ENCODE results near the gene HAPSTR1.

The HAPSTR1 gene

DNA sequence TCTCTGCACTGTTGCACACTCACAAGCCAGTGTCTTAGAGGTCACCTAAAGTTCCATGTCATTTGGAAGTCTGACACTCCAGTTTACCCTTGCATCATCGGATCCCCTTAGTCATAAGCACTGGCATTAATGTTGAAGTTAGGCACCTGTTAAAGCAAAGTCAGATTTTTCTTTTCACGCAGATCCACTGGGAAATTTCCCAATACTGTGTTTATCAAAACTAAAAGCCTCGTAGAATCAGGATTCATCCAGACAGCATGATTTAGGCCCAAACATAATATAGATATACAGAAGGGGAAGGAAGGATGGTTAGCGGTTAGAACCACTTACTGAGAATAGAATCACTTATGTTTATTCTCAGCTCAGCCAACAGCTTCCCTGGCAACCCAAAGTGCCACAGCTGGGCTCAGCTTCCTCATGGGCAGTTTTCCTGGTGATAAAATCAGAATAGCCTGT lies 30.1 kb upstream of the HAPSTR1 start:
- H3K4me1 ChIP-seq: peaks cover 32 to 73% (median 54%) of the 10 kb centered on the region in 10 experiments
- peak in 5 of 11 experiments; percentile 22 to 73 (median 41); a peak in 4 of 22 replicates for TF ChIP-seq Cebpa-rat (IDR thresholded peaks at IDR 0.05)
- H3K4me2 ChIP-seq: peak overlapping the region; percentile 73 to 98 (median 86)
- H3K36me3 ChIP-seq: no peaks in the 10 kb centered on the region
- H3K4me3 ChIP-seq: peak overlapping the region in 4 of 10 experiments; percentile 13 to 45 (median 32); a peak in 6 of 20 replicates
- H3K27me3 ChIP-seq: peaks cover 0 to 42% (median 0%) of the 10 kb centered on the region in 11 experiments; a peak in 5 of 22 replicates
- peaks cover 0 to 21% (median 15%) of the 10 kb centered on the region in 11 experiments; a peak in 12 of 22 replicates for H3K9me3 ChIP-seq (replicated peaks in 1 of 11)
- H3K27ac ChIP-seq: peak overlapping the region; percentile 29 to 87 (median 70); a peak in 21 of 22 replicates
- H4K20me1 ChIP-seq: peaks cover 0 to 9% (median 0%) of the 10 kb centered on the region in 11 experiments; a peak in 3 of 22 replicates
- peak overlapping the region in 10 of 11 experiments; percentile 34 to 75 (median 57); a peak in 17 of 22 replicates for H3K9ac ChIP-seq

DNA sequence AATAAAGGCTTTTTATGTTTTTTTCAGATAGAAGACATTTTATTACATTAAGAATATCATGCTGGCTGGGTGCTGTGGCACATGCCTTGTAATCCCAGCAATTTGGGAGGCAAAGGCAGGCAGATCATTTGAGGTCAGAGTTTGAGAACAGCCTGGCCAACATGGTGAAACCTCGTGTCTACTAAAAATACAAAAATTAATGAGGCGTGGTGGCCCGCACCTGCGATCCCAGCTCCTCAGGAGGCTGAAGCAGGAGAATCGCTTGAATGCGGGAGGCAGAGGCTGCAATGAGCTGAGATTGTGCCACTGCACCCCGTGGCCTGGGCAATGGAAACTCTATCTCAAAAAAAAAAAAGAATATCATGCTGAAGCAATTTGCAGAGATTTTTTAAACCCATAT lies 29.1 kb upstream of the HAPSTR1 start:
- Histone ChIP-seq H3K9me3 (replicated peaks in 1 of 11) (peaks cover 2 to 25% (median 15%) of the 10 kb centered on the region in 11 experiments; a peak in 13 of 22 replicates), H3K36me3 (no peaks in the 10 kb centered on the region), H3K4me2 (peak overlapping the region; percentile 73 to 98 (median 86)), H3K27ac (peak overlapping the region in 10 of 11 experiments; percentile 48 to 87 (median 72); a peak in 17 of 22 replicates), H3K4me1 (peaks cover 32 to 64% (median 46%) of the 10 kb centered on the region in 10 experiments), H3K9ac (peak overlapping the region in 9 of 11 experiments; percentile 34 to 75 (median 63); a peak in 13 of 22 replicates), H4K20me1 (peaks cover 0 to 9% (median 0%) of the 10 kb centered on the region in 11 experiments; a peak in 3 of 22 replicates), H3K27me3 (peaks cover 0 to 42% (median 0%) of the 10 kb centered on the region in 11 experiments; a peak in 5 of 22 replicates), H3K4me3 (peak overlapping the region in 3 of 10 experiments; percentile 10 to 45 (median 39); a peak in 5 of 20 replicates)
- peak in 1 of 11 experiments; percentile 35; a peak in 1 of 22 replicates for TF ChIP-seq Cebpa-rat (IDR thresholded peaks at IDR 0.05)

DNA sequence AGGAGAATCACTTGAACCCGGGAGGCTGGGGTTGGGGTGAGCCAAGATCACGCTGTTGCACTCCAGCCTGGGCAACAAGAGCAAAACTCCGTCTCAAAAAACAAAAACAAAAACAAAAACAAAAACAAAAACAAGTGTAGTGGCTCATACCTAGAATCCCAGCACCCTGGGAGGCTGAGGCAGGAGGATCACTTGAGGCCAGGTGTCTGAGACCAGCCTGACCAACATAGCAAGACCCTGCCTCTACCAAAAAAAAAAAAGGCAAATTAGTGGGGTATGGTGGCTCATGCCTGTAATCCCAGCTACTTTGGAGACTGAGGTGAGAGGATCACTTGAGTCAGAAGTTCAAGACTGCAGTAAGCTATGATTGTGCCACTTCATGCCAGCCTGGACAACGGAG lies 26.4 kb upstream of the HAPSTR1 start:
- no peak overlapping the region for H3K27ac ChIP-seq
- TF ChIP-seq Cebpa-rat (IDR thresholded peaks at IDR 0.05): no peak
- no peak overlapping the region for H3K4me3 ChIP-seq
- H3K4me1 ChIP-seq: peaks cover 27 to 38% (median 35%) of the 10 kb centered on the region in 10 experiments
- H4K20me1 ChIP-seq: peaks cover 0 to 9% (median 0%) of the 10 kb centered on the region in 11 experiments; a peak in 3 of 22 replicates
- H3K9me3 ChIP-seq (replicated peaks in 1 of 11): peaks cover 0 to 29% (median 6%) of the 10 kb centered on the region in 11 experiments; a peak in 14 of 22 replicates
- peaks cover 0 to 29% (median 0%) of the 10 kb centered on the region in 11 experiments; a peak in 5 of 22 replicates for H3K27me3 ChIP-seq
- H3K9ac ChIP-seq: no peak overlapping the region
- H3K36me3 ChIP-seq: no peaks in the 10 kb centered on the region
- H3K4me2 ChIP-seq: no peak overlapping the region

DNA sequence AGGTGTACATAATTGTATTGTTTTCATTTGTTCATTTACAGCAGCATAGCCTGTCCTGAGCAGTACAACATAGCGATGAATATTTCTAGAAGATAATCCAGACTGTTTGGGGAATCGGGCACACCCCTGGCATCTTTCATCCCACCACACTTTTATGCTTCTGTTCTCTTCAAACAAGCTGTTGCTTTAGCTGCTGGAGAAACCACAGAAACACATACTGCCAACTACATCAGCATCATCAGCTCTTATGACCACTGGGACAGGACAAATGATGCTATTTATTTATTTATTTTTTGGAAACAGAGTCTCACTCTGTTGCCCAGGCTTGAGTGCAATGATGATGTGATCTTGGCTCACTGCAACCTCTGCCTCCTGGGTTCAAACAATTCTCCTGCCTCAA lies 22.6 kb upstream of the HAPSTR1 start:
- no peak for TF ChIP-seq Cebpa-rat (IDR thresholded peaks at IDR 0.05)
- Histone ChIP-seq H3K4me1 (peaks cover 12 to 20% (median 16%) of the 10 kb centered on the region in 10 experiments), H3K27me3 (no peaks in the 10 kb centered on the region), H3K4me3 (no peak overlapping the region), H4K20me1 (no peaks in the 10 kb centered on the region), H3K36me3 (no peaks in the 10 kb centered on the region), H3K9ac (no peak overlapping the region), H3K9me3 (replicated peaks in 1 of 11) (peaks cover 0 to 39% (median 9%) of the 10 kb centered on the region in 11 experiments; a peak in 15 of 22 replicates), H3K4me2 (no peak overlapping the region), H3K27ac (no peak overlapping the region)

DNA sequence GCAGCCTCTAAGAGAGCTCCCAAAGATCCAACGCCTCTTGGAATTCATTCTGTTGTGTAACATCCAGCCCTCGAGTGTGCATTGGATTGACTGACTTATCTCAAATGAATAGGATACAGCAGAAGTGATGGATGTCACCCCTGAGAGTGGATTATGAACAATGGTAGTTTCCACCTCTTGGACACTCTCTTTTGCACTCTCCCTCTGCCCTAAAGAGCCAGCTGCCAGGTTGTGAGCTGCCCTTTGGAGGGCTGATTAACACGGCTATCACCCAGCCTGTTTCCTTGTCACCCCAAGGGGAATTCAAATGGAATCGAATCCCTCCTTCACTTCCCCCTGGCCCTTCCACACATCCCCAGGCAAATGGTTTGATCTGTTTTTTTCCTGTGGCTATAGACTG lies 21.2 kb upstream of the HAPSTR1 start:
- peaks cover 0 to 39% (median 9%) of the 10 kb centered on the region in 11 experiments; a peak in 15 of 22 replicates for H3K9me3 ChIP-seq (replicated peaks in 1 of 11)
- no peak overlapping the region for H3K4me3 ChIP-seq
- no peaks in the 10 kb centered on the region for H3K36me3 ChIP-seq
- peaks cover 12 to 20% (median 16%) of the 10 kb centered on the region in 10 experiments for H3K4me1 ChIP-seq
- TF ChIP-seq Cebpa-rat (IDR thresholded peaks at IDR 0.05): no peak
- no peaks in the 10 kb centered on the region for H4K20me1 ChIP-seq
- H3K27me3 ChIP-seq: no peaks in the 10 kb centered on the region
- H3K9ac ChIP-seq: no peak overlapping the region
- no peak overlapping the region for H3K27ac ChIP-seq
- H3K4me2 ChIP-seq: no peak overlapping the region

DNA sequence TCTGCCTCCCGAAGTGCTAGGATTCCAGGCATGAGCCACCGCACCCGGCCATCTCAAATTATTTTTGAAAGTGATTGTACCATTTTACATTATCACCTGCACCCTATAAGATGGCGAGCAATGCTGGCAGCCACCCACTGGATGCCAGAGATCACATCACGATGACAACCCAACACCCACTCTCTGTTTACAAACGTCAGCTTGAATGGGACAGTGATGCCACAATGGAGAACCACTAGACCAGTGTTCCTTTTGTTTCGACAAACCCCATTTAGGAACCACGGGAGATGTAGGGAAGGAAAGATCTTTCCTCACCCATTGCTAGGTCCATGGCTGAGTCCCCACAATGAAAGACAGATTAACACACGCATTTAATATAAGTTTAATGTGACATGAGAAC lies 20.1 kb upstream of the HAPSTR1 start:
- Histone ChIP-seq H4K20me1 (no peaks in the 10 kb centered on the region), H3K4me1 (peaks cover 15 to 28% (median 23%) of the 10 kb centered on the region in 10 experiments), H3K4me3 (no peak overlapping the region), H3K36me3 (no peaks in the 10 kb centered on the region), H3K9ac (no peak overlapping the region), H3K9me3 (replicated peaks in 1 of 11) (peaks cover 0 to 39% (median 9%) of the 10 kb centered on the region in 11 experiments; a peak in 15 of 22 replicates), H3K27ac (no peak overlapping the region), H3K4me2 (no peak overlapping the region), H3K27me3 (no peaks in the 10 kb centered on the region)
- TF ChIP-seq Cebpa-rat (IDR thresholded peaks at IDR 0.05): no peak

DNA sequence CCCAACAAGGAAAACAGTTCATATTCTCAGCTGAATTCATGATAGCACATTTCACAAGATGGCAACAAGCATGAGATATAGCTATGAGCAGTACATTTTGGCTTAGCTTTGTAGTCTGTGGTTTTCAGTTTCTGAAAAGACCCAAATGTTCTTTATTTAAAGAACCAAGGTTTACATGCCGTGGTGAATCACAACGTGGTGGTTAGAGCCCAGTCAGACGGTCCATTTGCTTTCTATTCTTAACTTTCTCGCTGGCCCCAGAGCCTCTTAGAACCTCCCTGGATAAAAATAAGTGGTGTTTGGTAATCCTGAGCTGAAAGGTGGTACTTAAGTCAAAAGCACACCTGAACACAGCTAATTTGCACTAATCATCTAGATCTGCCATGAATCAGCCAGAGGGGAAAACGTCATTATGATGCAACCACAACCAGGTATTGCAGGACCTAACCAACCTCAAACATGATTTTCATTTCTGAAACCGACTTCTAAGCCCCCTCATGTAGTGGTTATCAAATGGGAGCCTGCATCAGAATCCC lies 18.6 kb upstream of the HAPSTR1 start:
- Histone ChIP-seq H3K4me3 (no peak overlapping the region), H3K9me3 (replicated peaks in 1 of 11) (peaks cover 0 to 32% (median 11%) of the 10 kb centered on the region in 11 experiments; a peak in 18 of 22 replicates)

DNA sequence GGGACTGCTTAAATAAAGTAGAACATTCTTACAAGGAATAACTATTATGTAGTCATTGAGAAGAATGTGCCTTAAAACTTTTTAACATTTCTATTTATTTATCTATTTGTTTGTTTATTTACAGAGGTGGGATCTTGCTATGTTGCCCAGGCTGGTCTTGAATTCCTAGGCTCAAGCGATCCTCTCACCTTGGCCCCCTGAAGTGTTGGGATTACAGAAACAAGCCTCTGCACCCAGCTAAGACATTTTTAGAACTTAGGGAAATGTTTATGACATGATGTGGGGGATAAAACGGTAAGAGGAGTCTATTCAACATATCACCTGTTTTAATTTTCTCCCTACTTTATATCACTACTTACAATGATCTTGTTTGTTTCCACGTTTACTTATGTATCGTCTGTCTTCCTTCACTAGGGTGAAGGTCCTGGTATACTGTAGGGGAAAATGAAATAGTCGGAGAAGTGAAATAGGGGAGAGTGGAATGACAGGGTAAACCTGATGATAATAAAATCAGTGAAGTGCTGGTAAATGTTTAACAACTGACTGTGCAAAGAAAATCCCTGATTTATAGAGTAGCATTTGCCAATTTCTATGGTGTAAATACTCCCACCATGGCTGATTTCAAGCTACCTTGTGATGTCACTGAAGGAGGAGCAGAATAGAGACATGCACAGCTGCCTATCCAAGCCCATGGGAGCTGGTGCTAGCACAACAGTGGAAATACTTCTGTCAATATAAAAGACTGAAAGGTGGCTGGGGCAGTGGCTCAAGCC lies 16.0 kb upstream of the HAPSTR1 start:
- Histone ChIP-seq H3K9ac (no peak overlapping the region; a peak in 1 of 22 replicates), H3K4me2 (peak overlapping the region in 8 of 11 experiments; percentile 8 to 74 (median 36); a peak in 8 of 22 replicates), H3K27ac (peak overlapping the region in 4 of 11 experiments; percentile 92 to 96 (median 94); a peak in 4 of 22 replicates), H3K9me3 (replicated peaks in 1 of 11) (peaks cover 7 to 30% (median 20%) of the 10 kb centered on the region in 11 experiments; a peak in 18 of 22 replicates), H4K20me1 (no peaks in the 10 kb centered on the region), H3K4me3 (no peak overlapping the region), H3K27me3 (no peaks in the 10 kb centered on the region), H3K4me1 (peaks cover 38 to 59% (median 49%) of the 10 kb centered on the region in 10 experiments), H3K36me3 (no peaks in the 10 kb centered on the region)
- no peak for TF ChIP-seq Cebpa-rat (IDR thresholded peaks at IDR 0.05)

More for the DNA sequence above, 18.6 kb upstream of the HAPSTR1 start:
- peak overlapping the region; percentile 24 to 64 (median 49) for H3K4me2 ChIP-seq
- peak overlapping the region in 9 of 11 experiments; percentile 1 to 55 (median 25); a peak in 13 of 22 replicates for H3K27ac ChIP-seq
- H3K27me3 ChIP-seq: no peaks in the 10 kb centered on the region
- H3K36me3 ChIP-seq: no peaks in the 10 kb centered on the region
- H4K20me1 ChIP-seq: no peaks in the 10 kb centered on the region
- TF ChIP-seq Cebpa-rat (IDR thresholded peaks at IDR 0.05): peak in 4 of 11 experiments; percentile 14 to 86 (median 50); a peak in 4 of 22 replicates
- no peak overlapping the region for H3K9ac ChIP-seq
- peaks cover 30 to 42% (median 37%) of the 10 kb centered on the region in 10 experiments for H3K4me1 ChIP-seq

Measured in BLaER1 treated with 17β-estradiol and CSF1 and Interleukin-3, amounts not matched to agents 10 nM and 100 nM (cell line).